Measurements from ENCODE around the gene MIX23. TPM values are rescaled to one million over a fixed set of nuclear protein-coding genes. Genes with fewer than 3 reads are reported as not detected.

Gene MIX23
- total RNA-seq, 2 donors from 2014 or later, result 17.6 to 36.6 TPM

DNA sequence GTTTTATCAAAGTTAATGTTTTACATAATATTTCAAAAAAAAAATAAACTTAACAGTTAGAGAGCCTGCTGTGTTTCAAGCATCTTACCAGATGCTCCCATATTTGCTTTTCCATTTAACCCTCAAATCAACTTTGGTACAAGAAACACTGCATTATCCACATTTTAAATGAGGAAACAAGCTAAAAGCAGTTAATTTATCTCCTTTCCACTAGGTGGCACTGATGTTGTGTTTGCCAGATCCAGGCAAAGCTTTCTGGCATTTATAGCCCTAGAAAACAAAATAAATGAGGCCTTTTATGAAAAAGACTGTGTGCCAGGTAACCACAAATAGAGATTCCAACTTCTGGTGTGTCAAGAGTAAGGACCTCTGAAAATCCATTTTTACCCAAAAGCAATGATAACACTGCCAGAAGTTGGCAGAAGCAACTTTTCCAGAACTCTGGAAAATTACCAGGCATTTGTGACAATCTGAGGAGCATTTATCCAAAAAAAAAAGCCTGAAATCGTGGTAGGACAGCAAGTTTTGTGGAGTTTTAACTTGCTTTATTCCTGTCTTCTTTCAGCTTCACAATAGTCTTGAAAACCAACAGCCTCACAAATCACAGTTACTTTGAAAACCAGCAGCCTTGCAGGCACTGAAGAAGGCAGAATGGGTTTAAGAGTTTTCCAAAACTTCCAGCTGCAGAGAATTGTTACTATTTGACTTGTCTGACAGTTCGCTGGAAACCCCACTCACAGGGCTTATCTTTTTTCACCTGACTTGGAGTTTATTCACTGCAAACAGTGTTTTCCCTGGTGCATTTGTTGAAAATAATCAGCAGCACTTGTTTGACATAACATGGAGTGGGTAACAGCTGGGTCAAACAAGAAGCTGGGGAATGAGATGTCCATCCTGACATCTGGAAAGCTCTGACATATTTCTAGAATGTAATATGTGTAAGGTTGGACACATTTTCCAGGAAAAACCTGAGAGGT is 10.1 kb upstream of the MIX23 start:
- DNase-seq, result peak in 3 of 4 donors; percentile 29 to 39 (median 33)
- Histone ChIP-seq H3K36me3 (replicated peaks in 1 of 2; ENCODE audit: insufficient read depth in 1 of 2, low read depth in 2 of 2) (no peaks in the 10 kb centered on the region), H3K27ac (peak overlapping the region; percentile 22 to 76 (median 49)), H3K4me3 (no peak overlapping the region), H3K4me1 (peaks cover 65% of the 10 kb centered on the region), H3K9me3 (no peaks in the 10 kb centered on the region), H3K27me3 (no peaks in the 10 kb centered on the region)
- intact Hi-C loops (cut with DNase I), result no loop called here
- peak; percentile 74 for ATAC-seq
- WGBS, 2 donors, result 5 to 6% methylated on average over 2 of the region's 2 CpGs
- TF ChIP-seq POLR2A (IDR thresholded peaks at IDR 0.05), result no peak
- TF ChIP-seq, protein P1, sequence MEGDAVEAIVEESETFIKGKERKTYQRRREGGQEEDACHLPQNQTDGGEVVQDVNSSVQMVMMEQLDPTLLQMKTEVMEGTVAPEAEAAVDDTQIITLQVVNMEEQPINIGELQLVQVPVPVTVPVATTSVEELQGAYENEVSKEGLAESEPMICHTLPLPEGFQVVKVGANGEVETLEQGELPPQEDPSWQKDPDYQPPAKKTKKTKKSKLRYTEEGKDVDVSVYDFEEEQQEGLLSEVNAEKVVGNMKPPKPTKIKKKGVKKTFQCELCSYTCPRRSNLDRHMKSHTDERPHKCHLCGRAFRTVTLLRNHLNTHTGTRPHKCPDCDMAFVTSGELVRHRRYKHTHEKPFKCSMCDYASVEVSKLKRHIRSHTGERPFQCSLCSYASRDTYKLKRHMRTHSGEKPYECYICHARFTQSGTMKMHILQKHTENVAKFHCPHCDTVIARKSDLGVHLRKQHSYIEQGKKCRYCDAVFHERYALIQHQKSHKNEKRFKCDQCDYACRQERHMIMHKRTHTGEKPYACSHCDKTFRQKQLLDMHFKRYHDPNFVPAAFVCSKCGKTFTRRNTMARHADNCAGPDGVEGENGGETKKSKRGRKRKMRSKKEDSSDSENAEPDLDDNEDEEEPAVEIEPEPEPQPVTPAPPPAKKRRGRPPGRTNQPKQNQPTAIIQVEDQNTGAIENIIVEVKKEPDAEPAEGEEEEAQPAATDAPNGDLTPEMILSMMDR (IDR thresholded peaks at IDR 0.05), result peak; percentile 25 to 77 (median 69)

GRCh38 chr3:122391681-122392446 is 8.8 kb upstream of the MIX23 start:
- WGBS, 2 donors, result 8 to 13% methylated on average over 2 of the region's 2 CpGs
- H3K27ac ChIP-seq, result peak overlapping the region; percentile 29 to 76 (median 53)
- H3K4me1 ChIP-seq, result peaks cover 77% of the 10 kb centered on the region
- DNase-seq (peak in 2 of 4 donors; percentile 14 to 28), ATAC-seq (peak; percentile 58)
- no peaks in the 10 kb centered on the region for H3K27me3 ChIP-seq
- no peaks in the 10 kb centered on the region for H3K9me3 ChIP-seq
- intact Hi-C loops (cut with DNase I), result no loop called here
- H3K36me3 ChIP-seq (replicated peaks in 1 of 2; ENCODE audit: insufficient read depth in 1 of 2, low read depth in 2 of 2), result no peaks in the 10 kb centered on the region
- H3K4me3 ChIP-seq, result no peak overlapping the region
- TF ChIP-seq, protein P1 (IDR thresholded peaks at IDR 0.05), result no peak
- no peak for TF ChIP-seq POLR2A (IDR thresholded peaks at IDR 0.05)

DNA sequence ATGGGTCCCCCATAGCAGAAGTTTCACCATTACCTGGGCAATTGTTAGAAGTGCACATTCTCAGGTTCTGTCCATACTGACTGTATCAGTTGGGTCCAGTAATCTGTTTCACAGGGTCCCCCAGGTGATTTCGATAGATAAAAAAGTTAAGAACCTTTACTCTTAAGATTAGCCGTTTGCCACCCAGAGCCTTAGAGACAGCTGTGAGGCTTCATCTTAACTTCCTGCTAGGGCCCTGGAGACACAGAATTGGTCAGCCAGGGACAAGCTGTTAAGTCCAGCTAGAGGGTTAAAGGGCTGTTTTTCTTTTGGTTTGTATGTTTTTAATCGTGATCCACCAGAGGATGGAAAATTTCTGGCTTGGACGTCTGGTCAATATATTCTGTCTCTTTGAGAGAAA is 7.6 kb upstream of the MIX23 start:
- intact Hi-C loops (cut with DNase I), result no loop called here
- DNase-seq (no peak), ATAC-seq (no peak)
- Histone ChIP-seq H3K27ac (peak overlapping the region; percentile 53 to 76 (median 66)), H3K4me1 (peaks cover 87% of the 10 kb centered on the region), H3K36me3 (replicated peaks in 1 of 2; ENCODE audit: insufficient read depth in 1 of 2, low read depth in 2 of 2) (no peaks in the 10 kb centered on the region), H3K4me3 (no peak overlapping the region), H3K27me3 (no peaks in the 10 kb centered on the region), H3K9me3 (no peaks in the 10 kb centered on the region)
- 34 to 37% methylated on average over 4 of the region's 4 CpGs for WGBS, 2 donors
- TF ChIP-seq POLR2A (IDR thresholded peaks at IDR 0.05), result no peak
- TF ChIP-seq, protein P1 (IDR thresholded peaks at IDR 0.05), result no peak

GRCh38 chr3:122389892-122390291 is 6.9 kb upstream of the MIX23 start:
- no peak for TF ChIP-seq POLR2A (IDR thresholded peaks at IDR 0.05)
- TF ChIP-seq, protein P1 (IDR thresholded peaks at IDR 0.05), result no peak
- no peak for ATAC-seq

More at GRCh38 chr3:122389892-122390291, 6.9 kb upstream of the MIX23 start:
- H3K27me3 ChIP-seq, result no peaks in the 10 kb centered on the region
- no peaks in the 10 kb centered on the region for H3K36me3 ChIP-seq (replicated peaks in 1 of 2; ENCODE audit: insufficient read depth in 1 of 2, low read depth in 2 of 2)
- WGBS, 2 donors, result 52 to 64% methylated on average over 4 of the region's 4 CpGs
- peaks cover 82% of the 10 kb centered on the region for H3K4me1 ChIP-seq
- H3K9me3 ChIP-seq, result no peaks in the 10 kb centered on the region
- peak overlapping the region in 3 of 4 donors; percentile 53 to 76 (median 64) for H3K27ac ChIP-seq
- DNase-seq, result no peak
- no peak overlapping the region for H3K4me3 ChIP-seq
- intact Hi-C loops (cut with DNase I), result no loop called here

All from body of pancreas (tissue), 4 donors.